ENCODE results near the gene CYP2A6.
"Not testable (repeated sequence)": the region's sequence is repeated elsewhere in the genome, so short reads cannot be mapped to it uniquely, and the experiment has no call there.

- not testable (repeated sequence) for TF ChIP-seq POLR2A, CTCF (IDR thresholded peaks at IDR 0.05)
Observed at GRCh38 chr19:40852467-40853152, 2.4 kb upstream of the CYP2A6 start.

Measured in adrenal gland (tissue), 5 donors.